Panc1 (cell line): ENCODE measurements around the gene VWC2L.

ENCODE experiments used
- POLR2AphosphoS5 ChIP-seq: IDR thresholded peaks from 2 replicates; pipeline ENCODE4 v1.6.1; 2012; ENCODE audit warnings: mild to moderate bottlenecking, low read depth, low read length, moderate library complexity
- TF ChIP-seq, protein P1 (sequence below): fragments of 450-650 bp; IDR thresholded peaks from 2 replicates; pipeline ENCODE4 v1.5.1; 2017; ENCODE audit warnings: mild to moderate bottlenecking

DNA sequence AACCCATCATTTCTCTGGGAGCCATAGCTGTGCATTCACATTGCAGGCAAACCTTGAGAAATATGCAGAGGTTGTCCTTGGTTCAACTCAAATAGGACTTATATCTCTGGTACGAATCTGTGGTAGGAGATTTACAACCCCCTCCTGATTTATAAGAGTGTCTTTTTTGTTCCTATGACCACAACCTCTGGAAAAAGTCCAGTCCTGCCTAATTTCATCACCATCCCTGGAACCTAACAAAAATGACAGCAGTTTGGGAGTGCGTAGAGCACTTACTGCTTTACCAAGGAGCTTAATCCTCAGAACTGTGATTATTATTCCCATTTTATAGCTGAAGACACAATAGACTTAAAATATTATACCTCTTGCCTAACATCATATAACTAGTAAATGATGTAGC lies 66.5 kb downstream of the VWC2L start:
- TF ChIP-seq, protein P1, sequence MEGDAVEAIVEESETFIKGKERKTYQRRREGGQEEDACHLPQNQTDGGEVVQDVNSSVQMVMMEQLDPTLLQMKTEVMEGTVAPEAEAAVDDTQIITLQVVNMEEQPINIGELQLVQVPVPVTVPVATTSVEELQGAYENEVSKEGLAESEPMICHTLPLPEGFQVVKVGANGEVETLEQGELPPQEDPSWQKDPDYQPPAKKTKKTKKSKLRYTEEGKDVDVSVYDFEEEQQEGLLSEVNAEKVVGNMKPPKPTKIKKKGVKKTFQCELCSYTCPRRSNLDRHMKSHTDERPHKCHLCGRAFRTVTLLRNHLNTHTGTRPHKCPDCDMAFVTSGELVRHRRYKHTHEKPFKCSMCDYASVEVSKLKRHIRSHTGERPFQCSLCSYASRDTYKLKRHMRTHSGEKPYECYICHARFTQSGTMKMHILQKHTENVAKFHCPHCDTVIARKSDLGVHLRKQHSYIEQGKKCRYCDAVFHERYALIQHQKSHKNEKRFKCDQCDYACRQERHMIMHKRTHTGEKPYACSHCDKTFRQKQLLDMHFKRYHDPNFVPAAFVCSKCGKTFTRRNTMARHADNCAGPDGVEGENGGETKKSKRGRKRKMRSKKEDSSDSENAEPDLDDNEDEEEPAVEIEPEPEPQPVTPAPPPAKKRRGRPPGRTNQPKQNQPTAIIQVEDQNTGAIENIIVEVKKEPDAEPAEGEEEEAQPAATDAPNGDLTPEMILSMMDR = no peak
- no peak for TF ChIP-seq POLR2AphosphoS5
